ENCODE results near the gene HSF2BP.
"Not testable (repeated sequence)": the region's sequence is repeated elsewhere in the genome, so short reads cannot be mapped to it uniquely, and the experiment has no call there.

Gene HSF2BP

GRCh38 chr21:43494279-43495012 is 164.8 kb downstream of the HSF2BP start:
- H3K4me1 Mint-ChIP-seq; H3K9me3 Mint-ChIP-seq; H3K27ac Mint-ChIP-seq; DNase-seq; H3K27me3 Mint-ChIP-seq (ENCODE audit: low read depth, poor library complexity); H3K36me3 Mint-ChIP-seq (ENCODE audit: low read depth); H3K4me3 Mint-ChIP-seq: not testable (repeated sequence)

DNA sequence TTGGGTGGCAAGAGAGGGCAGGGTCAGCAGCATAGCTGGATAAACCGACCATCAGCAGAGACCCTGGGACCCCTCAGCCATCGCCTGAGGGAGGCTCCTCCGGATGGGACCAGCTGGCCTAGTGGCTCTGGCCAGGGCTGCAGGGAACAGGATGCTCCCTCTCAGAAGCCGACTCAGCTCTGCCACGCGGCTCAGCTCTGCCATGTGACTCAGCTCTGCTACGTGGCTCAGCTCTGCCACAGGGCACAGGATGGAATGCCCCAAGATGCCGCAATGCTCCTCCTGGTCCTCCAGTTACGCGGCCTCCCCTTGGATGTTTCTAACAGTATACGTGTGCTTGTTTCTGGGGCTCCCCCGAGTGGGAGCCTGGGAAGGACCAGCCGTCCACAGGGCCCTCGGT is 165.8 kb downstream of the HSF2BP start:
- not testable (repeated sequence) for DNase-seq; H3K4me1 Mint-ChIP-seq; H3K4me3 Mint-ChIP-seq; H3K9me3 Mint-ChIP-seq; H3K27ac Mint-ChIP-seq; H3K27me3 Mint-ChIP-seq (ENCODE audit: low read depth, poor library complexity); H3K36me3 Mint-ChIP-seq (ENCODE audit: low read depth)

- H3K27ac Mint-ChIP-seq; H3K36me3 Mint-ChIP-seq (ENCODE audit: low read depth); DNase-seq; H3K27me3 Mint-ChIP-seq (ENCODE audit: low read depth, poor library complexity); H3K4me1 Mint-ChIP-seq; H3K4me3 Mint-ChIP-seq; H3K9me3 Mint-ChIP-seq: not testable (repeated sequence)
Observed at GRCh38 chr21:43488235-43488634, 171.1 kb downstream of the HSF2BP start.

GRCh38 chr21:43486051-43486450 is 173.2 kb downstream of the HSF2BP start:
- H3K4me1 Mint-ChIP-seq; H3K27ac Mint-ChIP-seq; H3K4me3 Mint-ChIP-seq; H3K27me3 Mint-ChIP-seq (ENCODE audit: low read depth, poor library complexity); H3K9me3 Mint-ChIP-seq; H3K36me3 Mint-ChIP-seq (ENCODE audit: low read depth); DNase-seq: not testable (repeated sequence)

DNA sequence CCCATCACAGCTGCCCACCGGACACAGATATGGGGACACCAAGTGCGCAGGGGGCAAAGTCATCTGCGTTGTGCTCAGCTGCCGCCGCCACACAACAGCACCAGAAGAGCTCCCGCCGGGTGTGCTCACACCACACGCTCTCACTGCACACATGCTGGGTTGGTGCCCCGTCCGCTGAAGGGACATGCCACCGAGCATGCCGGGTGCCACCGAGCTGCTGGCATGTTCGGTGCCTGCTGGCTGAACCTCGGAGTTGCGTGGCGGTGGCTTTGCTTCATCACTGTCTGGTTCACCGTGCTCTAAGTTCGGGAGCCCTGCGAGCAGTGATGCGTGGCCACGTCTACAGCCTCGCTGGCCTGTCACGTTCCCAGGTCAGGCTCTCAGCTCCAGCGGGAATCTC is 174.3 kb downstream of the HSF2BP start:
- not testable (repeated sequence) for H3K4me3 Mint-ChIP-seq; DNase-seq; H3K9me3 Mint-ChIP-seq; H3K27ac Mint-ChIP-seq; H3K4me1 Mint-ChIP-seq; H3K27me3 Mint-ChIP-seq (ENCODE audit: low read depth, poor library complexity); H3K36me3 Mint-ChIP-seq (ENCODE audit: low read depth)

- H3K27ac Mint-ChIP-seq; H3K27me3 Mint-ChIP-seq (ENCODE audit: low read depth, poor library complexity); DNase-seq; H3K4me1 Mint-ChIP-seq; H3K9me3 Mint-ChIP-seq; H3K4me3 Mint-ChIP-seq; H3K36me3 Mint-ChIP-seq (ENCODE audit: low read depth): not testable (repeated sequence)
Observed at GRCh38 chr21:43479197-43479596, 180.1 kb downstream of the HSF2BP start.
